ENCODE data around the gene MFSD11.
"Not testable (repeated sequence)": the region's sequence is repeated elsewhere in the genome, so short reads cannot be mapped to it uniquely, and the experiment has no call there.

MFSD11 gene

GRCh38 chr17:76758570-76758969, 20.7 kb downstream of the MFSD11 start:
- H3K4me3 ChIP-seq (ENCODE audit: low read depth, low read length), result no peak overlapping the region
- DNase-seq (ENCODE audit: low read depth), result no peak
- no peak for TF ChIP-seq CTCF (IDR thresholded peaks at IDR 0.05; ENCODE audit: insufficient read depth, low read depth, low read length, missing control alignments)

- no peak for TF ChIP-seq CTCF (IDR thresholded peaks at IDR 0.05; ENCODE audit: insufficient read depth, low read depth, low read length, missing control alignments)
- no peak overlapping the region for H3K4me3 ChIP-seq (ENCODE audit: low read depth, low read length)
- no peak for DNase-seq (ENCODE audit: low read depth)
Observed at GRCh38 chr17:76772842-76773525, 35.1 kb downstream of the MFSD11 start.

- no peak for DNase-seq (ENCODE audit: low read depth)
- TF ChIP-seq CTCF (IDR thresholded peaks at IDR 0.05; ENCODE audit: insufficient read depth, low read depth, low read length, missing control alignments), result no peak
- no peak overlapping the region for H3K4me3 ChIP-seq (ENCODE audit: low read depth, low read length)
Observed at GRCh38 chr17:76775021-76775600, 37.2 kb downstream of the MFSD11 start.

GRCh38 chr17:76781056-76781982, 43.4 kb downstream of the MFSD11 start:
- peak; percentile 3 for DNase-seq (ENCODE audit: low read depth)
- no peak overlapping the region for H3K4me3 ChIP-seq (ENCODE audit: low read depth, low read length)
- no peak for TF ChIP-seq CTCF (IDR thresholded peaks at IDR 0.05; ENCODE audit: insufficient read depth, low read depth, low read length, missing control alignments)

GRCh38 chr17:76783146-76783545, 45.2 kb downstream of the MFSD11 start:
- TF ChIP-seq CTCF (IDR thresholded peaks at IDR 0.05; ENCODE audit: insufficient read depth, low read depth, low read length, missing control alignments), result no peak
- H3K4me3 ChIP-seq (ENCODE audit: low read depth, low read length), result no peak overlapping the region
- DNase-seq (ENCODE audit: low read depth), result peak; percentile 37

- H3K4me3 ChIP-seq (ENCODE audit: low read depth, low read length), result no peak overlapping the region
- no peak for TF ChIP-seq CTCF (IDR thresholded peaks at IDR 0.05; ENCODE audit: insufficient read depth, low read depth, low read length, missing control alignments)
- DNase-seq (ENCODE audit: low read depth), result no peak
Observed at GRCh38 chr17:76784926-76785325, 47.0 kb downstream of the MFSD11 start.

GRCh38 chr17:76787866-76788265, 49.9 kb downstream of the MFSD11 start:
- peak; percentile 7 for DNase-seq (ENCODE audit: low read depth)
- not testable (repeated sequence) for H3K4me3 ChIP-seq (ENCODE audit: low read depth, low read length)

All from GM12865 (cell line).